ENCODE data around the gene HLA-DQB1.

DNA sequence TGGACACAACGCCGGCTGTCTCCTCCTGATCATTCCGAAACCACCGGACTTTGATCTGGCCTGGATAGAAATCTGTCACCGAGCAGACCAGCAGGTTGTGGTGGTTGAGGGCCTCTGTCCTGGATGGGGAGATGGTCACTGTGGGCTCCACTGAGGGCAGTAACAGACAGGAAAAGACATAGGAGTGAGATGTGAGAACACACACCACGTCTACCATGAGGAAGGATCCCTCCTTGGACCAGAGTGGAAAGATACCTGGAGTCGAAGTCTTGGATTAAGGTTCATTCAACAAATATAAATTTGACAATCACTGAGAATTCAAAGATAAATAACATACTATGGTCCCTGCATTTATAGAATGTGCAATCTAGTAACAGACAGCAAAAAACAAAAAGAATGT lies 4.4 kb downstream of the HLA-DQB1 start:
- no peak for TF ChIP-seq CTCF (IDR thresholded peaks at IDR 0.05; ENCODE audit: extremely low read depth in 1 of 2, insufficient read depth in 1 of 2, low read depth in 1 of 2, low read length in 2 of 2)
- no peak for TF ChIP-seq POLR2A (IDR thresholded peaks at IDR 0.05; ENCODE audit: low read depth, low read length)
- no peak for TF ChIP-seq EZH2 (IDR thresholded peaks at IDR 0.05; ENCODE audit: borderline replicate concordance, low read depth, low read length, severe bottlenecking)
- no peak for TF ChIP-seq MYC (IDR thresholded peaks at IDR 0.05; ENCODE audit: low read depth, low read length)
- no peak for TF ChIP-seq JUN (IDR thresholded peaks at IDR 0.05; ENCODE audit: borderline replicate concordance, insufficient read depth, insufficient read length, low read depth)
- TF ChIP-seq, protein P1, sequence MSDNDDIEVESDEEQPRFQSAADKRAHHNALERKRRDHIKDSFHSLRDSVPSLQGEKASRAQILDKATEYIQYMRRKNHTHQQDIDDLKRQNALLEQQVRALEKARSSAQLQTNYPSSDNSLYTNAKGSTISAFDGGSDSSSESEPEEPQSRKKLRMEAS (IDR thresholded peaks at IDR 0.05; ENCODE audit: insufficient read depth, insufficient read length), result no peak
- no peak for TF ChIP-seq GATA2 (IDR thresholded peaks at IDR 0.05; ENCODE audit: insufficient read depth, insufficient read length, low read depth, low read length)
- TF ChIP-seq POLR2AphosphoS5 (IDR thresholded peaks at IDR 0.05; ENCODE audit: insufficient read depth, low read depth, low read length), result no peak
